GM12872 (cell line): ENCODE results near the gene THSD1.

Experiments used
- CTCF ChIP-seq: IDR thresholded peaks from 3 replicates; pipeline ENCODE4 v1.5.1; 2011; ENCODE audit warnings: low read depth, mild to moderate bottlenecking, low read length, moderate library complexity; ENCODE audit not compliant: insufficient read depth

Gene THSD1

DNA sequence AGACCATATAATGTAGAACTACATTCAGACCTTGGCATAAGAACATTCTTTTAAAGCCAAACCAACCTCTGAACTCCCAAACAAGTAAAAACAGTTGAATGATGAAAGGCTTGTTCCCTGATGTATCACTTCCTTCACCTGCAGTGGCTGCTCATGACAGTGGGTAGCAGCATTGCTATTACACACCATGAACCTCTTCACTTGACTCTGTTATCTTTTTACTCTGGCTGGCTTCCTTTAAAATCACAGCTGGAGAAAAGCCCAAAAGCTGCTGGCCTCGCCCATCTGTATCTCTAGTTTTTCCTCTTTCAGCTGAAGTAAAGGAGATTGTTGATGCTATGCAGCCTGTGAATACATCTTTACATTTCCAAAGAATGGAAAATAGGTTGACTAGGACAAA lies 22.6 kb downstream of the THSD1 start:
- no peak for TF ChIP-seq CTCF

DNA sequence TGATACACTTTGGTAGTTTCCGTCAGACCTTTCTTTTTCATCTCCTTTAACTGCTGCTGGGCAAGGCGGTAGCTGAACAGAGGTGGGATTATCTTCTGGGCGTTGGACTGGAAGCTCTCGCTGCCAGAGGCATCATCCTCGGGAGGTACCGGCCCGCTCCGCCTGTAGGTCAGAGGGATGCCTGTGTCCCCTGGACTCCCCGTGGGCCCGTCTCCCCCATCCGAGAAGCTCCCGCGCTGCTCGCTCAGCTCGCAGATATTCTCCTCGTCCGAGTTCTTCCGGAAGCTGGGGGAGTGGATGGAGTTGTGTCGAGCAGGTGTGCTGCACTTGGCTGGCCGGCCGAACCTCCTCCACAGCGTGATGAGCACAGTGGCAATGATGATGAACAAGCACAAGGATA lies 27.7 kb downstream of the THSD1 start:
- TF ChIP-seq CTCF, result no peak

DNA sequence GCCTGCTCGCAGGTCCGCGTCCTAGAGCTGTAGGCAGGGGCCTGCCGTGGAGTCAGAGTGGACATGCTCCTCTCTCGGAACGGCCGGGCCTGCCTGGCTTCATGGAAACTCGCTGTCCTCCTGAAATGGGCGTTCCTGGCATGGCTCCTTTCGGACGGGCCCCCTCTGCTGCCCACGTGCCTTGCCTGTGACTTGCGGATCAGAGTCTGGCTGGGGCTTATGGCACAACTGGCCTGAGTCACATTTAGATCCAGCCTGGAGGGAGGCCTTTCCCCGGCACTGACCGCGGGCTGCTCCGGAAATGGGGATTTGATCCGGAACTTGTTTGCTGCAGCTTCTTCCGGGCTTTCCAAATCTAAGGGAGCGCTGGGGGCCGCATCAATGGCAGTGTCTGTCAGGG lies 28.1 kb downstream of the THSD1 start:
- TF ChIP-seq CTCF, result no peak

- no peak for TF ChIP-seq CTCF
These were observed 31.0 kb downstream of the THSD1 start for GRCh38 chr13:52374873-52375411.

- no peak for TF ChIP-seq CTCF
These were observed 31.6 kb downstream of the THSD1 start for GRCh38 chr13:52374389-52374788.

DNA sequence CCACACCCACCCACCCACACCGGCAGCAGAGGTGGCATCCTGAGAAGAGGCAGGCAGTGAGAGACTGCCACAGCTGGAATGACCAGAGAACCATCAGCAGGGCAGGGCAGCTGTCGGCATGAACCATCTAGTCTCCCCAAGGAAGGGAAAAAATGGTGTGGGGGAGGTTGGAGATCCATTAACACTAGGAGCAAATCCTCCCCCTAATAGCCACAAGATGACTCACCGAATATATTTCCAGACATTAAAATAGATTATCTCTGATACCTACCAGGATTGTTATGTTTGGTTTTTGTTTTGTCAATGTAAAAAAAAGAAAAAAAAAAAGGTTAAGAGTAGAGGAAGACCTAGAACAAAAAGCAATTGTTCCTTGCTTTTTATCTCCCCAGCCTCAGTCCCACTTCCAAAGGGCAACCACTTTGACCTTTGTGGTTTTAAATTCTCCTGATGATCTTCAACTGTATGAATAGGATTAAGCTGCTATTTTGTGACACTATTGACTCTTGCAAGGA lies 34.2 kb downstream of the THSD1 start:
- TF ChIP-seq CTCF, result no peak

DNA sequence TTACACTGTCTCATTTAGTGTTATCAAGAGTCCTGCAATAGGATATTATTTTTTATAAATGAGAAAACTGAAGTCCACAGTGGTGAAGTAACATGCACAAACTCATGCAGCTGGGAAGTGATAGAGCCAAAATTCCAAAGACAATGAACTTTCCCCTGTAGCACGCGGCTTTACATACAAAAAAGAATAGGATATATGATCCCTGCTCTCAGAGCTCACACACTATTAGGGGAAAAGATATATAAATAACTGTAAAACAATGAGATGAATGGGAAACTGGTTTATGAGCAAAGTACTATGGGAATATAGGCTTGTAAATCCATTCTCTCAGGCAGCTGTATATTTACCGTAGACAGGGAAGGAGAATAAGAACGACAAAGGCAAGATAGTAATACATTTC lies 39.7 kb downstream of the THSD1 start:
- TF ChIP-seq CTCF, result no peak
